ENCODE results near the gene OOSP4A.

DNA sequence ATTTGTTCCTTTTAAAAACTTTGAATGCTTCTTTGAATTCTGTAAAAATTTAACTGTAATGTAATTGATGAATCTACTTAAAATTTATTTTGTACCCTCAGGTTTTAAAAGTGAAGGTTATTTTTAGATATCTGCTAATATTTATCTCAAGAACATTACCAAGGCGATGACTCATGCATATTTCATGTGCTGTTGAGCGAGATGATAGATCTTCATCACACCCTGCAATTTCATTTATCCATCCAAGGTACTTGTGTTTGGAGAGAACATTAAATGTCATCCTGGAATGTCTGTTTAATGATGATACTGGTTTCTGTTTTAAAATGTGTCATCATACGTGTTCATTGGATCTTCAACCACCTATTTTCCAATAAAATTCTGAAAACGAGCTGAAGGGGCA lies 6.7 kb upstream of the OOSP4A start:
- TF ChIP-seq POLR2A (IDR thresholded peaks at IDR 0.05) (no peak), EP300 (IDR thresholded peaks at IDR 0.05) (no peak)
- TF ChIP-seq, protein P1, sequence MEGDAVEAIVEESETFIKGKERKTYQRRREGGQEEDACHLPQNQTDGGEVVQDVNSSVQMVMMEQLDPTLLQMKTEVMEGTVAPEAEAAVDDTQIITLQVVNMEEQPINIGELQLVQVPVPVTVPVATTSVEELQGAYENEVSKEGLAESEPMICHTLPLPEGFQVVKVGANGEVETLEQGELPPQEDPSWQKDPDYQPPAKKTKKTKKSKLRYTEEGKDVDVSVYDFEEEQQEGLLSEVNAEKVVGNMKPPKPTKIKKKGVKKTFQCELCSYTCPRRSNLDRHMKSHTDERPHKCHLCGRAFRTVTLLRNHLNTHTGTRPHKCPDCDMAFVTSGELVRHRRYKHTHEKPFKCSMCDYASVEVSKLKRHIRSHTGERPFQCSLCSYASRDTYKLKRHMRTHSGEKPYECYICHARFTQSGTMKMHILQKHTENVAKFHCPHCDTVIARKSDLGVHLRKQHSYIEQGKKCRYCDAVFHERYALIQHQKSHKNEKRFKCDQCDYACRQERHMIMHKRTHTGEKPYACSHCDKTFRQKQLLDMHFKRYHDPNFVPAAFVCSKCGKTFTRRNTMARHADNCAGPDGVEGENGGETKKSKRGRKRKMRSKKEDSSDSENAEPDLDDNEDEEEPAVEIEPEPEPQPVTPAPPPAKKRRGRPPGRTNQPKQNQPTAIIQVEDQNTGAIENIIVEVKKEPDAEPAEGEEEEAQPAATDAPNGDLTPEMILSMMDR (IDR thresholded peaks at IDR 0.05): no peak

Data from tibial nerve (tissue), 4 donors.